ENCODE data around the gene KIR2DL4.
"Not testable (repeated sequence)": the region's sequence is repeated elsewhere in the genome, so short reads cannot be mapped to it uniquely, and the experiment has no call there.

KIR2DL4 gene

GRCh38 chr19:54804101-54804500 lies 691 bp downstream of the KIR2DL4 start:
- DNase-seq (ENCODE audit: low spot score) (no peak), FAIRE-seq (no peak)

GRCh38 chr19:54804571-54804970 lies 1.2 kb downstream of the KIR2DL4 start:
- DNase-seq (ENCODE audit: low spot score) (no peak), FAIRE-seq (no peak)

- DNase-seq (ENCODE audit: low spot score) (no peak), FAIRE-seq (no peak)
Observed at GRCh38 chr19:54805665-54806515, 2.5 kb downstream of the KIR2DL4 start.

GRCh38 chr19:54806516-54806838 lies 3.1 kb downstream of the KIR2DL4 start:
- DNase-seq (ENCODE audit: low spot score), result no peak
- FAIRE-seq, result no peak

GRCh38 chr19:54814571-54814970 lies 11.2 kb downstream of the KIR2DL4 start:
- DNase-seq (ENCODE audit: low spot score); FAIRE-seq: not testable (repeated sequence)

GRCh38 chr19:54816251-54816650 lies 12.8 kb downstream of the KIR2DL4 start, which contains the start of gene KIR3DL1:
KIR3DL1 (plus strand) TSS chr19:54816468.
- FAIRE-seq; DNase-seq (ENCODE audit: low spot score): not testable (repeated sequence)

- DNase-seq (ENCODE audit: low spot score), result no peak
- FAIRE-seq, result no peak
Observed at GRCh38 chr19:54817670-54818536, 14.5 kb downstream of the KIR2DL4 start.

- not testable (repeated sequence) for DNase-seq (ENCODE audit: low spot score); FAIRE-seq
Observed at GRCh38 chr19:54824416-54824815, 21.0 kb downstream of the KIR2DL4 start.

- DNase-seq (ENCODE audit: low spot score); FAIRE-seq: not testable (repeated sequence)
Observed at GRCh38 chr19:54825326-54825725, 21.9 kb downstream of the KIR2DL4 start.

- FAIRE-seq; DNase-seq (ENCODE audit: low spot score): not testable (repeated sequence)
Observed at GRCh38 chr19:54828064-54828463, 24.7 kb downstream of the KIR2DL4 start.

GRCh38 chr19:54832496-54832895 lies 29.1 kb downstream of the KIR2DL4 start, which contains the start of gene KIR2DS4:
KIR2DS4 (plus strand) TSS chr19:54832676.
- DNase-seq (ENCODE audit: low spot score); FAIRE-seq: not testable (repeated sequence)

GRCh38 chr19:54835126-54835525 lies 31.7 kb downstream of the KIR2DL4 start:
- not testable (repeated sequence) for FAIRE-seq; DNase-seq (ENCODE audit: low spot score)

- DNase-seq (ENCODE audit: low spot score); FAIRE-seq: not testable (repeated sequence)
Observed at GRCh38 chr19:54837522-54837921, 34.1 kb downstream of the KIR2DL4 start.

GRCh38 chr19:54843171-54843570 lies 39.8 kb downstream of the KIR2DL4 start:
- not testable (repeated sequence) for FAIRE-seq

GRCh38 chr19:54850061-54850640 lies 46.7 kb downstream of the KIR2DL4 start, which contains the start of gene KIR3DL2:
KIR3DL2 (plus strand) TSS chr19:54850443; CDS start chr19:54850476, 33 bp downstream.
- DNase-seq (ENCODE audit: low spot score); FAIRE-seq: not testable (repeated sequence)

More at GRCh38 chr19:54843171-54843570, 39.8 kb downstream of the KIR2DL4 start:
- not testable (repeated sequence) for DNase-seq (ENCODE audit: low spot score)

GRCh38 chr19:54850930-54851329 lies 47.5 kb downstream of the KIR2DL4 start:
- no peak for FAIRE-seq
- DNase-seq (ENCODE audit: low spot score), result no peak

- DNase-seq (ENCODE audit: low spot score), result no peak
- FAIRE-seq, result no peak
Observed at GRCh38 chr19:54851353-54851752, 47.9 kb downstream of the KIR2DL4 start.

- not testable (repeated sequence) for FAIRE-seq; DNase-seq (ENCODE audit: low spot score)
Observed at GRCh38 chr19:54855241-54855640, 51.8 kb downstream of the KIR2DL4 start.

GRCh38 chr19:54858476-54858875 lies 55.1 kb downstream of the KIR2DL4 start:
- FAIRE-seq; DNase-seq (ENCODE audit: low spot score): not testable (repeated sequence)

GRCh38 chr19:54859421-54859820 lies 56.0 kb downstream of the KIR2DL4 start:
- FAIRE-seq; DNase-seq (ENCODE audit: low spot score): not testable (repeated sequence)

GRCh38 chr19:54863459-54863858 lies 60.0 kb downstream of the KIR2DL4 start:
- not testable (repeated sequence) for FAIRE-seq; DNase-seq (ENCODE audit: low spot score)

Data from urothelium cell line (cell line).